Measurements from ENCODE around the gene CDIPT.

Gene CDIPT

DNA sequence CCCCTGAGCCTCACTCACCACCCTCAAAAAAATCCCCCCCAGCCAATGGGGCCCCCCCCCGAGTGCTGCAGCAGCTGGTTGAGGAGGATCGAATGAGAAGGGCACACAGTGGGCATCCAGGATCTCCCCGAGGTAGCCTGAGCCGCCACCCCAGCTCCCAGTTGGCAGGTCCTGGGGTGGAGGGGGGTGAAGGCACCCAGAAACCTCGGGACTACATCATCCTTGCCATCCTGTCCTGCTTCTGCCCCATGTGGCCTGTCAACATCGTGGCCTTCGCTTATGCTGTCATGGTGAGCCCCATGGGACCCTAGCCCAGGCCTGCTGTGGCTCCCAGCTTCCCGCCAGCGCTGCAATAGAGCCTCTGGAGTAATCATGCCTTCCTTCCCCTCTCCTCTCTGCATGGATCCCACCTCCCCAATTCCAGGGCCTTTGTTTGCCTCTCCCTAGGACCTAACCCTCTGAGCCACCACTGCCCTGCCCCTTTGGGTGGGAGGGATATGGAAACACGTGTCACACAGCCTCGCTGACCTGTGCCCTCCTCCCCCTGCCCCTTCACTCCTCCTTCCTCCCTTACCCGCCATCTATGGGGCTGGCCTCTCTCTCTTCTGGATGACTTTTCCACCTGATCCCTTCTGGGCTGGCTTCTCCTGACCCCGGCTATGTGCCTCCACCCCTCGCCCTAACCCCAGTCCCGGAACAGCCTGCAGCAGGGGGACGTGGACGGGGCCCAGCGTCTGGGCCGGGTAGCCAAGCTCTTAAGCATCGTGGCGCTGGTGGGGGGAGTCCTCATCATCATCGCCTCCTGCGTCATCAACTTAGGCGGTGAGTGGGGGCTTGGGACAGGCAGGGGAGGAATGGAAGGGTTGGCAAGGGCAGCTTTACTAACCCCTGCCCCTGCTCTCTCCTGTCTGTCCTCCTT, 49.1 kb downstream of the CDIPT start:
- FAIRE-seq (no peak), DNase-seq (ENCODE audit: insufficient read length, low spot score) (no peak)

- FAIRE-seq = no peak
- DNase-seq (ENCODE audit: insufficient read length, low spot score) = no peak
Observed at GRCh38 chr16:29812754-29813643, 50.0 kb downstream of the CDIPT start.

DNA sequence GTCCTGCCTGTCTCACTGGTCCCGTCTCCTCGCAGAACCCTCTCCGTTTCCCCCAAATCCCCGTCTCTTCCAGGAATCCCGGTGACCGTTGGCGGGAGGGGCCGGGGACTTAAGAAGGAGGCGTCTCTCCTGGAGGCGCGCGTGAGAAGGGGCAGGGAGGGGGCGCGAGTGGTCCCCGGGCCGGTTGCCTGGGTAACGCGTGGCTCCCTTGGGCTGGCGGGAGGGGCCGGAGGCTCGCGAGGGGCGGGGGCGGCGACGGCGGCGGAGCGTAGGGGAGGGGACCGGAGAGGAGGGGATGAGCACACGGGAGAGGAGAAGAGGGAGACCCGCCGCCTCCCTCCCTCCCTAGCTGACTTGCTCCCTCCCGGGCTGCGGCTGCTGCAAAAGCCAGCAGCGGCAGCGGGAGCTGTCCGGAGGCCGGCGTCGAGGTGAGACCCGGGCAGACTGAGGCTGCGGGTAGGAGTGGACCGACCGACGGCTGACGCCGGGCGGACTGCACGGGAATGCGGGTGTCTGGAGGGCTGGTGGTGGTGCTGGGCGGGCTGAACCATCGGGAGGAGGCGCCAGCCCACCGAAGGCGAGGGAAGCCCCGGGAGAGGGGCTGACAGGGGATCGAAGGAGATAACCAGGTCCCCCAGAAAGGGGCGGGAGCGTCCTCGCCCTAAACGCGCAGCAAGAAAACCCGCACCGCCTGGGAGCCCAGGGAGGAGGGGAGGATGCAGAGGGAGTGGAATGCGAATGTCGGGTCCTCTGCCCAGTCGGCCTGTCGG, 50.9 kb downstream of the CDIPT start, which contains the start of gene PRRT2:
Gene PRRT2 (plus strand): TSS at position 298 of the 770 bp plus-strand sequence. CDS start 862 bp downstream, outside the sequence.
- no peak for FAIRE-seq
- DNase-seq (ENCODE audit: insufficient read length, low spot score) = peak; percentile 37

GRCh38 chr16:29811170-29811895, 51.7 kb downstream of the CDIPT start:
- DNase-seq (ENCODE audit: insufficient read length, low spot score) = peak; percentile 92
- peak; percentile 75 for FAIRE-seq

GRCh38 chr16:29810699-29811169, 52.3 kb downstream of the CDIPT start:
- no peak for FAIRE-seq
- no peak for DNase-seq (ENCODE audit: insufficient read length, low spot score)

GRCh38 chr16:29809850-29810698, 53.0 kb downstream of the CDIPT start:
- FAIRE-seq (no peak), DNase-seq (ENCODE audit: insufficient read length, low spot score) (no peak)

GRCh38 chr16:29809031-29809747, 53.8 kb downstream of the CDIPT start:
- no peak for FAIRE-seq
- no peak for DNase-seq (ENCODE audit: insufficient read length, low spot score)

Measured in HTR-8/SVneo (cell line).